ENCODE results near the gene ADGRE3.
A peak's percentile ranks its signal among the peaks of the same experiment; 100 is the strongest.
"Not testable (repeated sequence)": the region's sequence is repeated elsewhere in the genome, so short reads cannot be mapped to it uniquely, and the experiment has no call there.

ADGRE3 gene

GRCh38 chr19:14589433-14589832, 85.2 kb downstream of the ADGRE3 start:
- DNase-seq, result not testable (repeated sequence)

- DNase-seq, result not testable (repeated sequence)
These were observed 89.5 kb downstream of the ADGRE3 start for GRCh38 chr19:14585187-14585586.

DNA sequence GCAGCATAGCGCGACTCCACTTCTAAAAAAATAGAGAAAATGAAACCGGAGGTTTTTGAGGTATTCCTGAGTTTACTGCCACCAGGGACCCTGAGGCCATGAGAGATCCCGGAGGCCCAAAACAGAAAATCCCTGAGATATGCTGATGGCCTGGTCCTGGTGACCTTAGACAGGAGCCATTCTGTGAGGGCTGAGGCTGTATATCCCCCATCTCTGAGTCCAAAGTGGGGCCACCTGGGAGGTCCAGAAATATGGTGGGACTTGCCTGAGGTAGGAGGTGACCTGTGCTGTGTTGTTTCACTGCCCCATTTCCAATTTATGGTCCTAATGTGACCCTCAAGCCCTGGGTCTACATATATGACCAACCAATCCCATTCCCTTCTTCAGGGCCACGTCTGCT, 90.3 kb downstream of the ADGRE3 start:
- not testable (repeated sequence) for DNase-seq

GRCh38 chr19:14582894-14583340, 91.7 kb downstream of the ADGRE3 start, which contains the start of gene CLEC17A:
TSS of gene CLEC17A (plus strand) at chr19:14583084. CDS start at chr19:14583161, 77 bp downstream.
- no peak for DNase-seq

DNA sequence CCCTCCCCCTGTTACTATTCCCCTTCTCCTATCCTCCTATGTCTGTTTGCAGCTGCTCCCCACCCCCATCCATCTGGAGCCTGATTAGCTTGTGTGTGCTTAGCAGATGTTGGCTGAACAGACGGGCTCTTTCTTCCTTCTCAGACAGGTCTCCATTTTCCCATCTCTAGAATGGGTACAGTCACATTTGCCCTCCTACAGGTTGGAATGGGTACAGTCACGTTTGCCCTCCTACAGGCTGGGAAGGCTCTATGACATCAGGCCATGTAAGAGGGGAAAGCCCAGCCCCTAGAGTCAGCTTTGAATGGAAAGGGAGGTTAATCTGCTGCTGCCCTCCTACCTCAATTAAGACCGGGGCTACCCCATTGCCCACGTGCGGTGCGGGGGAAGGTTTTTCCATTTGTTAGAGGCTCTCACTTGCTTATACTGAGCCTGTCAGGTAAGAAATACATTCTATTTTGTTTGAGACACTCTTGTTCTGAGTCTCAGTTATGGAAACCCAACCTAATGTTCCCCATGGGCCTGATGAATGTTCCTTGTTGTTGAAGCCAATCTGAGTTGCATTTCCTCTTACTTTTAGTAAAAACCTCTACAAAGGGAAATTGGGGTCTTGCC, 93.9 kb downstream of the ADGRE3 start:
- DNase-seq, result no peak

- peak; percentile 22 for DNase-seq
These were observed 96.7 kb downstream of the ADGRE3 start for GRCh38 chr19:14577885-14578427.

DNA sequence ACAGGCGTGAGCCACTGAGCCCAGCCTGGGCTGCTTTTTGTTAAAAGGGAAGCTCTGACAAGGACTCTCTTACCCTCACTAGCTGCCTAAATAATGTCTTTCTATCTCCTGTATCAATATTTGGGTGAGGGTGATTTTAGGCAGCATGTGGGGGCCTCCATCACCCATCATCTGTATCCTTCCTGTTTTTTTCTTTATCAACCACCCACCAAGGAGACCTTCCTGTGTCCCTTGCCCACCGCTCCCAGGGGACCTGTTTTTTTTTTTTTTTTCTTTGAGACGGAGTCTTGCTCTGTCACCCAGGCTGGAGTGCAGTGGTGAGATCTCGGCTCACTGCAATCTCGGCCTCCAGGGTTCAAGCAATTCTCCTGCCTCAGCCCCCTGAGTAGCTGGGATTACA, 97.4 kb downstream of the ADGRE3 start:
- no peak for DNase-seq

DNA sequence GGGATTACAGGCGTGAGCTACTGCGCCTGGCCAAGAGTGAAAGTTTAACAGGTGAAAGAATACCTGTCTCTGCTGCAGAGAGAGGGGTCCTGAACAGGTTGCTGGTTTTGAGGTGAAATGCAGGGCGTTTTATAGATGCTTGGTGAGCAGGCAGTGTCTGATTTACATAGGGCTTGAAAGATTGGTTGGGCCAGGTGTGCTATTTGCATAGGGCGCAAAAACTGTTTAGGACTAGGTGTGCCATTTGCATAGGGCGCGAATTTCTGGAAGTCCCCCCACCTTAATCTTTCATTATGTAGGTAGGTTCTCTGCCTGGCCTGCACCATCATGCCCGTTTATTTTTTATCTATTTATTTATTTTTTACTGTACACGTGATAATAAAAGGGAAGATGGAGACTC, 98.3 kb downstream of the ADGRE3 start:
- no peak for DNase-seq

DNA sequence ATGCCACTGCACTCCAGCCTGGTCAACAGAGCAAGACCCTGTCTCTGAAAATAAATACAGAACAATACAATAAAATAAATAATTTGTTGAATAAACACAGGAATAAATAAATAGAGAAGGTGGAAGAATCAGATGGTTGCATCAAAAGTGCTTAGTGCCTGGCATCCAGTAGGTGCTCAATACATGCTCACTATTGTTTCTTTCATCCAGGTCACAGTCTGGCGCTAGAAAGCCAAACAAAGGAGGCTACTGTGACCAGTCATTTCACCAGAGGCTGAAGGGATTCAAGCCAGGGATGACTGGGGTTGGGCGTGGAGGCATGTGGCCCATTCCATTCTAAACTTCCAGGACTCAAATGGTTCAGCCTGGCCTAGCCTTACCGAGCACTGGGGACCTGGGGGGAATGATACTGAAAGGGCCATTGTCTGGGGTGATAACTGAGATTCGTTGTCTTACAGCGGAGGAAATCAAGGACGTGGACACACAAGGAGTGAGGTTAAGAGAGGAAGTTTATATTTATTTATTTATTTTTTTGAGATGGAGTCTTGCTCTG, 99.1 kb downstream of the ADGRE3 start:
- no peak for DNase-seq

- peak; percentile 95 for DNase-seq
These were observed 102.8 kb downstream of the ADGRE3 start, which contains the start of gene NDUFB7 for GRCh38 chr19:14571695-14572490. TSS of gene NDUFB7 (minus strand) at chr19:14572066. CDS start at chr19:14572000, 66 bp downstream.

- DNase-seq, result no peak
These were observed 103.6 kb downstream of the ADGRE3 start for GRCh38 chr19:14570864-14571527.
